Dendritic cell treated with granulocyte-macrophage colony-stimulating factor and Interleukin-4, amounts not matched to agents 40 ng/mL and 50 ng/mL, for 4 days (primary cell): Measurements from ENCODE around the gene USE1.

ENCODE experiments used
- H3K27ac Mint-ChIP-seq: one replicate; pipeline ENCODE4 v1.8.0; 2022; ENCODE audit warnings: mild to moderate bottlenecking, mixed read lengths
- H3K27me3 Mint-ChIP-seq: one replicate; pipeline ENCODE4 v1.8.0; 2022; ENCODE audit warnings: mild to moderate bottlenecking, mixed read lengths
- H3K36me3 Mint-ChIP-seq: one replicate; pipeline ENCODE4 v1.8.0; 2022; ENCODE audit warnings: low read depth, mixed read lengths
- H3K4me1 Mint-ChIP-seq: one replicate; pipeline ENCODE4 v1.8.0; 2022; ENCODE audit warnings: low read depth, mixed read lengths
- H3K4me3 Mint-ChIP-seq: one replicate; pipeline ENCODE4 v1.8.0; 2022; ENCODE audit warnings: mild to moderate bottlenecking, moderate library complexity, mixed read lengths
- H3K9me3 Mint-ChIP-seq: one replicate; pipeline ENCODE4 v1.8.0; 2022; ENCODE audit warnings: mixed read lengths
- intact Hi-C: fragments of 100-400 bp; cut with micrococcal nuclease; formaldehyde crosslinking; loops from one replicate; pipeline ENCODE4 v1.15.0; 2022

Gene USE1

DNA sequence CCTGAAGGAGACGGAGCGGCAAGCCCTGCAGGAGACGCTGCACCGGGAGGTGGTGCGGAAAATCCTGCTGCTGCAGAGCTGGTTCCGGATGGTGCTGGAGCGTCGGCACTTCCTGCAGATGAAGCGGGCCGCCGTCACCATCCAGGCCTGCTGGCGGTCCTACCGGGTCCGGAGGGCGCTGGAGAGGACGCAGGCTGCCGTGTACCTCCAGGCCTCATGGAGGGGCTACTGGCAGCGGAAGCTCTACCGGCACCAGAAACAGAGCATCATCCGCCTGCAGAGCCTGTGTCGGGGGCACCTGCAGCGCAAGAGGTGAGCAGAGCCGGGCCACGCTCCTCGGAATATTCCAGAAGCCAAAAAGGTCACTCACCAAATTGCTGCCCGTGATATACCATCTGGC is 22.4 kb upstream of the USE1 start:
- H3K4me1 Mint-ChIP-seq: peaks cover 7% of the 10 kb centered on the region
- H3K36me3 Mint-ChIP-seq: peaks cover 100% of the 10 kb centered on the region
- no peaks in the 10 kb centered on the region for H3K9me3 Mint-ChIP-seq
- no peak overlapping the region for H3K27ac Mint-ChIP-seq
- intact Hi-C loops: no loop called here
- H3K27me3 Mint-ChIP-seq: no peaks in the 10 kb centered on the region
- H3K4me3 Mint-ChIP-seq: no peak overlapping the region

GRCh38 chr19:17194608-17195007 is 20.5 kb upstream of the USE1 start:
- Mint-ChIP-seq H3K4me1 (peaks cover 7% of the 10 kb centered on the region), H3K27me3 (no peaks in the 10 kb centered on the region), H3K4me3 (no peak overlapping the region), H3K36me3 (peaks cover 100% of the 10 kb centered on the region), H3K27ac (no peak overlapping the region), H3K9me3 (no peaks in the 10 kb centered on the region)
- intact Hi-C loops: no loop called here

- H3K9me3 Mint-ChIP-seq: no peaks in the 10 kb centered on the region
- intact Hi-C loops: no loop called here
- H3K27ac Mint-ChIP-seq: no peak overlapping the region
- peaks cover 100% of the 10 kb centered on the region for H3K36me3 Mint-ChIP-seq
- H3K4me3 Mint-ChIP-seq: no peak overlapping the region
- peaks cover 7% of the 10 kb centered on the region for H3K4me1 Mint-ChIP-seq
- H3K27me3 Mint-ChIP-seq: no peaks in the 10 kb centered on the region
Observed at GRCh38 chr19:17195106-17195505, 20.1 kb upstream of the USE1 start.

- Mint-ChIP-seq H3K27me3 (no peaks in the 10 kb centered on the region), H3K4me1 (peaks cover 7% of the 10 kb centered on the region), H3K9me3 (no peaks in the 10 kb centered on the region), H3K27ac (no peak overlapping the region), H3K4me3 (no peak overlapping the region), H3K36me3 (peaks cover 100% of the 10 kb centered on the region)
- intact Hi-C loops: no loop called here
Observed at GRCh38 chr19:17196610-17197009, 18.5 kb upstream of the USE1 start.

GRCh38 chr19:17197666-17198065 is 17.5 kb upstream of the USE1 start:
- peaks cover 100% of the 10 kb centered on the region for H3K36me3 Mint-ChIP-seq
- H3K4me3 Mint-ChIP-seq: no peak overlapping the region
- no peaks in the 10 kb centered on the region for H3K27me3 Mint-ChIP-seq
- intact Hi-C loops: no loop called here
- no peaks in the 10 kb centered on the region for H3K9me3 Mint-ChIP-seq
- no peak overlapping the region for H3K27ac Mint-ChIP-seq
- H3K4me1 Mint-ChIP-seq: peaks cover 7% of the 10 kb centered on the region

GRCh38 chr19:17200408-17201079 is 14.6 kb upstream of the USE1 start:
- no peak overlapping the region for H3K4me3 Mint-ChIP-seq
- peaks cover 100% of the 10 kb centered on the region for H3K36me3 Mint-ChIP-seq
- no peaks in the 10 kb centered on the region for H3K9me3 Mint-ChIP-seq
- H3K27ac Mint-ChIP-seq: no peak overlapping the region
- no peaks in the 10 kb centered on the region for H3K27me3 Mint-ChIP-seq
- H3K4me1 Mint-ChIP-seq: peaks cover 7% of the 10 kb centered on the region
- intact Hi-C loops: no loop called here

- Mint-ChIP-seq H3K27ac (no peak overlapping the region), H3K27me3 (no peaks in the 10 kb centered on the region), H3K4me1 (no peaks in the 10 kb centered on the region), H3K4me3 (no peak overlapping the region), H3K9me3 (no peaks in the 10 kb centered on the region), H3K36me3 (peaks cover 100% of the 10 kb centered on the region)
- intact Hi-C loops: no loop called here
Observed at GRCh38 chr19:17202249-17202648, 12.9 kb upstream of the USE1 start.

DNA sequence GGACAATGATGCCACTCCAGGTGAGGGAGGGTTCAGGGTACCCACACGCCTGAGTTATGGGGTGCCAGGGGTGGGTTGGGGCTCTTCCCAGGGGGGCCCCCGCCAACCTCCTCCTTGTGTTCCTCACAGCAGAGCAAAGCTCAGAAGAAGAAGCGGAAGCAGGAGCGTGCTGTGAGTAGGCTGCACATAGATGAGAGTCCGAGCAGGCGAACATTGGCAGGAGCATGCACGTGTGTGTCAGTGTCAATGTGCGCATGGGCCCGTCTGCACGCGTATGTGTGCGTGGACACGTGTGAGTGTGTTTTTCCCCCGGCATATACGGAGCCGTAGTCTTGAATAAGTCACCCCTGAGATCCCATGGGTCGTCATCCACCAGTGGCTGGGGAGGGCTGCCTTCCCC is 12.4 kb upstream of the USE1 start:
- Mint-ChIP-seq H3K36me3 (peaks cover 100% of the 10 kb centered on the region), H3K27ac (no peak overlapping the region), H3K27me3 (no peaks in the 10 kb centered on the region), H3K4me3 (no peak overlapping the region), H3K4me1 (no peaks in the 10 kb centered on the region), H3K9me3 (no peaks in the 10 kb centered on the region)
- intact Hi-C loops: no loop called here

- intact Hi-C loops: loop anchor here (5.0 kb wide), 1 partner anchor 77 kb away; the partner anchor contains the start of gene ANKLE1
- H3K4me3 Mint-ChIP-seq: no peak overlapping the region
Observed at GRCh38 chr19:17205237-17206140, 9.7 kb upstream of the USE1 start.

DNA sequence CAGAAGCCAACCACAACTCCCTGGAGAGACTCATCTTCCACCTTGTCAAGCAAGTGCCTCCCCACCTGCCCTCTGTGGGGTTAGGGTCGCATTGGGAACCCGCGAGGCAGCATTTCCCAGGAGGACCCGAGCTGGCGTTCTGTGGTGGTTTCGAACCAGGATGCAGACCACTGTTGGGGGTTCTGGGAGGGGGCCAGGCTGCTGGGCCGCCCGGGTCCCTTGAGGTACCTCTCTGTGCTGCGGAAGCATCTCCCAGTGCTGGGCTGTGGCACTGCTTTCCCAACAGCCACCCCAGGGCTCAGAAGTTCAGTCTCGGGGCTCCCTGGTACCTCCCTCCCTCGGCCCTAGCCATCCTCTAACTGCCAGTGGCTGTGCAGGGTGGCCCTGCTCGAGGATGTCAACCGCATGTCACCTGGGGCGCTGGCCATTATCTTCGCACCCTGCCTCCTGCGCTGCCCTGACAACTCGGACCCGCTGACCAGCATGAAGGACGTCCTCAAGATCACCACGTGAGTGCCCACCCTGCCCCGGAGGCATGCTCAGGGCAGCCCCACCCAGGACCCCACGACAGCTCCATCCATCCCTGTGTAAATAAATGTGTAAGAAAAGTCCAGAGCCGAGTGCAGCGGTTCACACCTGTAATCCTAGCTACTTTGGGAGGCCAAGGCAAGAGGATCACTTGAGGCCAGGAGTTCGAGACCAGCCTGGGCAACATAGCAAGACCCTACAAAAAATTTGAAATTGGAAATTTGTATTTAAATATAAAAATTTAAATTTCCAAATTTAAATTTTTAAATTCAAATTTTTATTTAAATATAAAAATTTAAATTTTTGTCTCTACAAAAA is 8.2 kb upstream of the USE1 start:
- Mint-ChIP-seq H3K4me1 (peaks cover 14% of the 10 kb centered on the region), H3K36me3 (peaks cover 99% of the 10 kb centered on the region), H3K4me3 (no peak overlapping the region), H3K27ac (no peak overlapping the region), H3K27me3 (no peaks in the 10 kb centered on the region), H3K9me3 (no peaks in the 10 kb centered on the region)
- intact Hi-C loops: loop anchor here (5.0 kb wide), 1 partner anchor 75 kb away; the partner anchor contains the start of gene ANKLE1

More at GRCh38 chr19:17205237-17206140, 9.7 kb upstream of the USE1 start:
- Mint-ChIP-seq H3K27me3 (no peaks in the 10 kb centered on the region), H3K9me3 (no peaks in the 10 kb centered on the region), H3K4me1 (peaks cover 14% of the 10 kb centered on the region), H3K27ac (no peak overlapping the region), H3K36me3 (peaks cover 99% of the 10 kb centered on the region)

DNA sequence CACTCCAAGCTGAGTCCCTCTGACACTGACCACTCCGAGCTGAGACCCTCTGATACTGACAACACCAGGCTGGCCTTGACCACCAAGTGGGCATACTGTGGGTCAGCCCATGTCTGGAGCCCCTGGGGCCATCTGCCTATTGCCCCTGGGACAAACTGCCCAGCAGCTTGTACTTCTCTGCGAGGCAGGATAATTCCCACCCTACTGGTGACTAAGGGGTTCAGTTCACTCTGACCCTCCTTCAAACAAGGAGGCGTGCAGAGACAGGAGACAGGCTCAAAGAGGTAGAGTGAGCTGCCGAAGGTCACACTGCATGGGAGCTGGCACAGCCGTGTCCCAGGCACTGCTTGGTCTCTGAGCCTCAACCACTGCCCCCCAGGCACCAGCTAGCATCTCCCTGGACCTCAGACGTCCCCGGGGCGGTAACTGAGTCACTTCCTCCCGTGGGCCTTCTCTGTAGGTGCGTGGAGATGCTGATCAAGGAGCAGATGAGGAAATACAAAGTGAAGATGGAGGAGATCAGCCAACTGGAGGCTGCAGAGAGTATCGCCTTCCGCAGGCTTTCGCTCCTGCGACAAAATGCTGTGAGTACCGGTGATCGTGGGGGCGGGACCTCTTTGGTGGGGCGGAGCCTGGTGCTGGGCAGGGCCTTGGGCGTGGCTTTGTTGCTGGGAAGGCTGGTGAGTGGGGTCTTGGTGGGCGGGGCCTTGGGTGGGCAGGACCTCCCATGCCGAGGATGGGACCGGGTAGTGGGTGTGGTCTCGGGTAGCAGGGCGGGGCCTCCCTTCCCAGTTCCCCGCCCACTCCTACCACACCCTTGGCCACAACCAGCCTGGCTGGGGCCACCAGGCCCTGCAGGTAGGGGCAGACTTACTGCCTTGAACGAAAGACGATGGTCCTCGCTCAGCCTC is 5.8 kb upstream of the USE1 start:
- no peaks in the 10 kb centered on the region for H3K9me3 Mint-ChIP-seq
- intact Hi-C loops: loop anchor here (5.0 kb wide), 1 partner anchor 73 kb away; the partner anchor contains the start of gene ANKLE1
- H3K4me3 Mint-ChIP-seq: no peak overlapping the region
- peak overlapping the region; percentile 65 for H3K27ac Mint-ChIP-seq
- peaks cover 16% of the 10 kb centered on the region for H3K4me1 Mint-ChIP-seq
- peaks cover 99% of the 10 kb centered on the region for H3K36me3 Mint-ChIP-seq
- no peaks in the 10 kb centered on the region for H3K27me3 Mint-ChIP-seq

GRCh38 chr19:17210296-17210695 is 4.9 kb upstream of the USE1 start:
- intact Hi-C loops: no loop called here
- no peak overlapping the region for H3K4me3 Mint-ChIP-seq
- H3K4me1 Mint-ChIP-seq: peaks cover 20% of the 10 kb centered on the region
- no peaks in the 10 kb centered on the region for H3K27me3 Mint-ChIP-seq
- H3K9me3 Mint-ChIP-seq: no peaks in the 10 kb centered on the region
- peaks cover 90% of the 10 kb centered on the region for H3K36me3 Mint-ChIP-seq
- peak overlapping the region; percentile 65 for H3K27ac Mint-ChIP-seq
